HG02840 (cell line): ENCODE measurements around the gene CTXND2.
"Not testable (repeated sequence)": the region's sequence is repeated elsewhere in the genome, so short reads cannot be mapped to it uniquely, and the experiment has no call there.

Experiments used
- ATAC-seq: cut with Tn5 transposase; IDR thresholded peaks from one replicate; pipeline ENCODE4 v1.9.1; 2021; ENCODE audit warnings: mild to moderate bottlenecking, moderate library complexity, moderate number of reproducible peaks; ENCODE audit not compliant: unreplicated experiment, low FRiP score

The CTXND2 gene

DNA sequence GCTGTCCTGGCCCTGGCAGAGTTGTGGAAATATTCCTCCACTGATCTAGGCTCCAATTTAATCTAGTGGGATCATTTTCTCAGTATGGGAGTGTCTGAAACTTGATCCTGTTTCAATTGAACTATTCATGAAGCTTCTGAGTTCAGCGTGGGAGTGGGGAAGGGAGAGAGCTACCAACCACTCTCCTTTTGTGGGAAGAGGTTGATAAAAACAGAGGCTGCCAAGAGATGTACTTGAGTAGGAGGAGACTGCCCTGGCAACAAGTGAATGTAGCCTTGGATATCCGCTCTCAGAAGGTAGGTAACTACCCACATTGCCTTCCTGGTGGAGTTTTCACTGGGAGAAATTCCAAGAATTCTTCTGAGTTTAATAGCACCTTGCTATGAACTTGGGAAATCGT lies at the start of gene CTXND2:
TSS of gene CTXND2 (plus strand) at position 119 of the 400 bp plus-strand sequence. CDS start 25,179 bp downstream, outside the sequence.
- no peak for ATAC-seq

DNA sequence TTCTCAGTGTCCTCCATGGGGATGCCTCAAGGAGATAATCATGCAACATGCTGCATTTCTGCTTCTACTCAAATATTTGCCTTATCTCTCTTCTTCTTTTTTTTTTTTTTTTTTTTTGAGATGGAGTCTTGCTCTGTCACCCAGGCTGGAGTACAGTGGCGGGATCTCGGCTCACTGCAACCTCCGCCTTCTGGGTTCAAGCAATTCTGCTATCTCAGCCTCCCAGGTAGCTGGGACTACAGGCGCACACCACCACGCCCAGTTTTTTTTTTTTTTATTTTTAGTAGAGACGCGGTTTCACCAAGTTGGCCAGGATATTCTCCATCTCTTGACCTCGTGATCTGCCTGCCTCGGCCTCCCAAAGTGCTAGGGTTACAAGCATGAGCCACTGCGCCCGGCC lies 46.1 kb upstream of the CTXND2 start:
- ATAC-seq = not testable (repeated sequence)

DNA sequence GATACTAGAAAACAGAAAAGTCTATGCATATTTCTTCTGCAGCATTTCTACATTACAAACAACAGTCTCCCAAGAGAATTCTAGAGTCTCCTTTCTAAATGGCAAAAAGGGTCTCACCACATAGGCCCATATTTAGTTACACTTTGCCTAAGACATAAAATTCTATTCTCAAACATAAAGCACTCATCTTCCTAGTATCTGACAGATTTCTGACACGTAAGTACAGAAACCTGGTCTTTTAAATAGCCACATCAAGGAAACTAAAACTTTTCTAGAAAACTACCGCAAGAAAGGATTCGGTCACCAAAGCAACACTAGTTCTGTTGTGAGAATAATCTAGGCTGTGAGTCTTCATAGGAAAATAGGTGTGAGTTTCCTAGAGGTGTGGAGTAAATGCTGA lies 45.3 kb upstream of the CTXND2 start:
- ATAC-seq = no peak

DNA sequence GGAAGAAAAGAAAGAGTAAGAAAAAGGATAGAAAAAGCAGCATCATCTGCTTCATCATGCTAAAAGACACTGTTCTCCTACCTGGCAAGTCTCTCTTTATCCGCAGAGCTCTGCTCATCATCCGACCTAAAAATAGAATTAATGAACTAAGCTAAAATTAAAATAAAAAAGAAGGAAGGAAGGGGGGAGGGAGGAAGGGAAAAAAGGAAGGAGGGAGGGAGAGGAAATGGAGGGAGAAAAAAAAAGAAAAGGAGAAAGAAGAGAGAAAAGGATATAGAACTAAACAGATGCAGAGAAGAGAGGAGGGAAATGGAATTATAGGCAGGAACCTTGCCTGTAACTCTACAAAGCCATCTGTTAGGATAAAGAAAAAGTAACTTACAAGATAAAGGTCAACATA lies 44.6 kb upstream of the CTXND2 start:
- no peak for ATAC-seq

DNA sequence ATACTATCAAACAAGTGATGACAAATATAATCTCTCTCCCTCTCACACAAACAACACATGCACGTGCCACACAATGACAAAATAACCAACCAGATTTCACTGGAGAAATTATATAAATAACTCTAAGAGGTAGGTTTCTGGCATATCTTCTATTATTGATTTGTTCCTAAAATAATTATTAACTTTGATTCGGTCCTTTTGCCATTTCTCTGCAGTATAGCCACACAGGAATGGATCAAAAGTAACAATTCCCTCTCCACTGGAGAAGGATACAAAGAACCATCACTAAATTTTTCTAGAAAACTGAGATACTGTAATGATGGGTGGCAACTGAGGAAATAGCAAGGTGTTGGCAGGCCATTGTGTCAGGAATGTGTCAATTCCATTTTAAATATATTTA lies 44.0 kb upstream of the CTXND2 start:
- ATAC-seq = no peak

DNA sequence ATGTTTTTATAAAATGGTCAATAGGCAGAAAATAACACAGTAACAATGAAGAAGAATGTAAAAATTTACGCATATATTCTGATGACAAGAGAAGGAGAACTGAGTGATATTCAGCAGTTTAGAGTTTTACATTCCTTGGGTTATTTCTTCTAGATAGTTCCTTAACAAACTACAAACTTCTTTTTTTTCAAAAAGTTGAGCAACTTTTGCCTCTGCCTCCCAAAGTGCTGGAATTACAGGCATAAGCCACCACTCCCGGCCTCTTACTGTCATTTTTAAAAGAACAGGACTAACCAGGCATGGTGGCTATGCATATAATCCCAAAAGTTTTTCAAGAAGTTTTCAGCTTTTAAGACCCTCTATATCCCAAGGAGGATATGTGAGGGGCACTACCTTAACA lies 43.5 kb upstream of the CTXND2 start:
- no peak for ATAC-seq

DNA sequence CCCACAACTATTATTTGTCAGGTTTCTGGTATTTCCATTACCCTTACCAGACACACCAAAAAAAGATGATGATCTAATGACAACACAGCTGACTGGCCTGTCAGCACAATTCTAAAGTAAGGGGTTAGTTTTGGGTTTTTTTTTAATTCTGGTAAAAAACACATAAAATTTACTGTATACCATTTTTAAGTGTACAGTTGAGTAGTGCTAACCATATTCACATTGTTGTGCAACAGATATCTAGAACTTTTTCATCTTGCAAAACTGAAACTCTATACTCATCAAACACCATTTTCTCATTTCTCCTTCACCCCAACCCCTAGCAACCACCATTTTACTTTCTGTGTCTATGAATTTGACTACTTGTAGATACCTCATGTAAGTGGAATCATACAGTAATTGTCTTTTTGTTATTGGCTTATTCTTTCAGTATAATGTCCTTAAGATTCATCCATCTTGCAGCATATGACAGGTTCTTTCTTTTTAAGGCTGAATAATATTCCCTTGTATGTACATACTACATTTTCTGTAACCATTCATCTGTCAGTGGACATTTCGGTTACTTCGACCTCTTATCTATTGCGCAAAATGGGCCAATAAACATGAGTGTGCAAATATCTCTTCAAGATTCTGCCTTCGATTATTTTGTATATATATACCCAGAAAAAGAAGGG lies 40.3 kb upstream of the CTXND2 start:
- ATAC-seq = no peak

DNA sequence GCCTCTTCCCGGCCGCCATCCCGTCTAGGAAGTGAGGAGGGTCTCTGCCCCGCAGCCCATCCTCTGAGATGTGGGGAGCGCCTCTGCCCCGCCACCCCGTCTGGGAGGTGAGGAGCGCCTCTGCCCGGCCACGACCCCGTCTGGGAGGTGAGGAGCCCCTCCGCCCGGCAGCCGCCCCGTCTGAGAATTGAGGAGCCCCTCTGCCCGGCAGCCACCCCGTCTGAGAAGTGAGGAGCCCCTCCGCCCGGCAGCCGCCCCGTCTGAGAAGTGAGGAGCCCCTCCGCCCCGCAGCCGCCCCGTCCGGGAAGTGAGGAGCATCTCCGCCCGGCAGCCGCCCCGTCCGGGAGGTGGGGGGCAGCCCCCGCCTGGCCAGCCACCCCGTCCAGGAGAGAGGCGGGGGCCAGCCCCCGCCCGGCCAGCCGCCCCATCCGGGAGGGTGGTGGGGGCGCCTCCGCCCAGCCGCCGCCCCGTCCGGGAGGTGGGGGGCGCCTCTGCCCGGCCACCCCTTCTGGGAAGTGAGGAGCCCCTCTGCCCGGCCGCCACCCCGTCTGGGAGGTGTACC lies 36.1 kb upstream of the CTXND2 start:
- ATAC-seq = not testable (repeated sequence)

DNA sequence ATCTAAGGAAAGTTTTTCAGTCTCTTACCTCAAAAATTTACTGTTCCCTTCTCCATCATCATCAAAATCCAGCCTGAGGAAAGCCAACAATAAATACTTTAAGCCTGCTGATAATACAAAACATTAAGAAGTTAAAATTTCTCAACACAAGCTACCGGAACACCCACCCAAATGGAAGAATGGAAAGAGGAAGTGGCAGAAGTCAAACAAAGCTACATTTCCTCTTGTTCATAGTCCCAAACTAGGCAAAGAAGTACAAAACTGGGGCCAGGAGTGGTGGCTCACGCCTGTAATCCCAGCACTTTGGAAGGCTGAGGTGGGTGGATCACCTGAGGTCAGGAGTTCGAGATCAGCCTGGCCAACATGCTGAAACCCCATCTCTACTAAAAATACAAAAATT lies 34.2 kb upstream of the CTXND2 start:
- ATAC-seq = not testable (repeated sequence)

DNA sequence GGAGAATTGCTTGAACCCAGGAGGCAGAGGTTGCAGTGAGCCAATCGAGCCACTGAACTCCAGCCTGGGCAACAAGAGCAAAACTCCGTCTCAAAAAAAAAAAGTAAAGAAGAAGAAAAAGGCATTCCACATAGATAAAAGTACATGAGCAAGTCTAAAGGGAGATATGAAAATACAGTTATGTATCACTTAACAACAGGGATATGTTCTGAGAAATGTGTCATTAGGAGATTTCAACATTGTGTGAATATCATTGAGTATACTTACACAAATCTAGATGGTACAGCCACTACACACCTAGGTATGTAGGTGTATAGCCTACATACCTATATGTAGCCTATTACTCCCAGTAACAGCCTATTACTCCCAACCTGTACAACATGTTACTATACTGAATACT lies 23.2 kb upstream of the CTXND2 start:
- ATAC-seq = no peak

DNA sequence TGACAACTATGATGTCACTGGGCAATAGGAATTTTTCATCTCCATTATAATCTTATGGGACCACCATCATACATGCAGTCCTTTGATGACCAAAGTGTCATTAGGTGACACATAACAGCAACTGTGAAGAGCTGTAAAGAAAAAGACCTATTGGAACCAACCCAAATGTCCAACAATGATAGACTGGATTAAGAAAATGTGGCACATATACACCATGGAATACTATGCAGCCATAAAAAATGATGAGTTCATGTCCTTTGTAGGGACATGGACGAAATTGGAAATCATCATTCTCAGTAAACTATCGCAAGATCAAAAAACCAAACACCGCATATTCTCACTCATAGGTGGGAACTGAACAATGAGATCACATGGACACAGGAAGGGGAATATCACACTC lies 22.7 kb upstream of the CTXND2 start:
- not testable (repeated sequence) for ATAC-seq

DNA sequence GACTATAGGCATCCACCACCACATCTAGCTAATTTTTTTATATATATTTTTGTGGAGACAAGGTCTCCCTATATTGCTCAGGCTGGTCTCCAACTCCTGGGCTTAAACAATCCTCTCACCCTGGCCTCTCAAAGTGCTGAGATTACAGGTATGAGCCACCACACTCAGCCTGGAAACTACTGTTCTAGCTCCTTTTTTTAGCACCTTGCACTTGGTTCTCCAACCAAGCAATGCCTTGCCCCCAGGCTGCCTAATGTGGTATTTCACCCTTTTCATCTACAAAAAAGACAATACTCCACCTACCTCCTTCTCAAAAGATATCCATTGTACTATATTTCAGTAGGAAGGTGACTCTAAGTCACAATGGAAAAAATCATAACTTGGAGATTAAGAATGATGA lies 17.3 kb upstream of the CTXND2 start:
- ATAC-seq = no peak

DNA sequence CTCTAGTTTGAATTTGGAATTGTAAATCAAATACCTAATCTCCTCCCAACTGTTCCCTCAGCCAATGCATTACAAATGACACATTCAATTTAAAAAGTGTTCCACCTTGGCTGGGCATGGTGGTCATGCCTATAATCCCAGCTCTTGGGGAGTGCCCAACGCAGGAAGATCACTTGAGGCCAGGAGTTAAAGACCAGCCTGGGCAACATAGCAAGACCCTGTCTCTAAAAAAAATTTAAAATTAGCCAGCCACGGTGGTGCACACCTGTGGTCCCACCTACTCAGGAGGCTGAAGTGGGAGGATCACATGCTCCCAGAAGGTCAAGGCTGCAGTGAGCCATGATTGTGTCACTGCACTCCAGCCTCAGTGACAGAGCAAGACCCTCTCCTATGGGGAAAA lies 14.4 kb upstream of the CTXND2 start:
- no peak for ATAC-seq

DNA sequence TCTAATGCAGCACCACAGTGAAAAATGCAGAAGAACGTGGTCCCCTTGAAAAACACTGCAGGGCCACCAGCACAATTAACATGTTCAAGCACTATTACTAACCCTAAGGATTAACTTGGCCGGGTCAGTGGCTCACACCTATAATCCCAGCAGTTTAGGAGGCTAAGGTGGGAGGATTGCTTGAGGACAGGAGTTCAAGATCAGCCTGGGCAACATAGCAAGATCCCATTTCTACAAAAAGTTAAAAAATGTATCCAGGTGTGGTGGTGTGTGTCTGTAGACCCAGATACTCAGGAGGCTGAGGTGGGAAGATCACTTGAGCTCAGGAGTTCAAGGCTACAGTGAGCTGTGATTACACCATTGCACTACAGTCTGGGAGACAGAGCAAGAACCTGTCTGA lies 13.4 kb upstream of the CTXND2 start:
- no peak for ATAC-seq

DNA sequence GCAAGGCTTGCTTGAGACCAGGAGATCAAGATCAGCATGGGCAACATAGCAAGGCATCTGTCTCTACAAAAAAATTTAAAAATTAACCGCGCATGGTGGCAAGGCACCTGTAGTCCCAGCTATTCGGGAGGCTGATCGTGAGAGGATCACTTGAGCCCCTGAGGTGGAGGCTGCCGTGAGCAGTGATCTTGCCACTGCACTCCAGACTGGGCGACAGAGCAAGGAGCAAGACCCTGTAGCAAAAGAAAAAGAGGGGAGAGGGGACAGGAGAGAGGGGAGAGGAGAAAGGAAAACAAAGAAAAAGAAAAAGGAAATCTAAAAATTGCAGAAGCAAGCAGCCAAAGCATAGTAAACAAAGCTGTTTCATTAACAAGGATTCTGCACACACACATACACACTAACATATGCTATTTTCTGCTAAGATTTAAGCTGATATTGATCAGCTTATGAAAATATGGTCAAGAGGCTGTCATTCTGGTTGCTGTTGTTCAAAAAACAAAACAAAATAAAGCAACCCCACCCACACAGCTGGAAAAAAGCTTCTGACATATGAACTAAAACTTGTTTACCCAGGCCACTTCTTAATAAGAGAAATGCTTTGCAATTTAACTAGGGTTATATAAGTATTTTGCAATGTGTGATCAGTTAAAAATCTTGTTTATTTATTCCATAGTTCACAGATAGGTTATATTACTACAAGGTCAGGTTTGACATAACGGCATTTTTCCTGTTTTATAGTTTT lies 12.3 kb upstream of the CTXND2 start:
- ATAC-seq = no peak

DNA sequence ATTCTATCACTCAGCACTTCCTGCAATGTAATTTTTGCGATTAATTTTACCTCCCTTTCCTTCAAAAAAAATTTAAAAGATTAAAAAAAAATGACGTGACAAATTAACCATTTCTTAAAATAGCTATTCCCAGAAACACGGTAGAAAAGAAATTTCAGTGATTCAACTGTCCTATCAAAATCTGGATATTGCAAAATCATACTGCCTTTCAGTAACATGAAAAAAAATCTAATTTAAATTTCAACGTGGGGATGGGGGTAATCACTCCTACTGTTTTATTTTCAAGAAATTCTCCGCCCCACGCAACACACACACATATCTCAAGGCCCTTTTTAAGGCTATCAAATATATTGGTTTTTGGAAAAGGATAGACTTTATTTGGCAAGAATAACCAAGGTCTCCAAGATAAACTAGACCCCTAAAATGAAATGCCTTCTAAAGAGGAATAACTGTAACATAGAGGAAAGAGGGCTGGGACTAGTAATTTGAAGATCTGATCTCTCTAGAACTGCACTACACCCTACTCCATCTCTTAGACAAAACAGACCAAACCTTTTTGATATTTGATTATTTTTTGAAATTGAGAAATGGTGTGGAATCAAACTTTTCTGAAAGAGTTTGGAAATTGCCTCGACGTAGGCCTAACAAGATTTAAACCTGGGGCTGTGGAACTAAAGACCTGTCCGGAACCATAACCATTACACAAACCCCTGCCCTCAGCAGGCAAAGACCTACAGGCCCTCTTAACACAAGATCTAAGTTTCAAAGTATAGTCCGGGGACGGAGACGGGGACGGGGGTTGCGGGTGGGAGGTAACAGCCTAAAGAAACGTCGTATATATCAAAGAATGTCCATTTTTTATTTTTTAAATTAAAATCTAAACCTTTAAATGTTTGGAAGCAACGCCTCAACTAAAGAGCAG lies 11.5 kb upstream of the CTXND2 start:
- no peak for ATAC-seq

DNA sequence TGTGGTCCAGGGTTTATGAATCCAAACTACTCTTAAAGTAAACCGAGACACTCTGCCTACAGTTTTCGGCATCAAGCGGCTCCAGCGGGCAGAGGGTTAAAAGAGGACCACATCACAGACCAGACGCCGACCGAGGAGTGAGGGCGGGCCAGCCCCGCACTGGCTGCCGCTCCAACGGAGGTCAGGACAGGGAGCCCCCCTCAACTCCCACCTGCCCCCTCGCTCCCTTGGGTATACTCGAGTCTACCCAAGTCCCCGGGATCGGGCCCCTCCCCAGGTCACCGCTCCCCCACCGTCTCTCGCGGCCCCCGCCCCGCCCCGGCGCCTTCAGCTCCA lies 10.8 kb upstream of the CTXND2 start:
- peak; percentile 32 for ATAC-seq

DNA sequence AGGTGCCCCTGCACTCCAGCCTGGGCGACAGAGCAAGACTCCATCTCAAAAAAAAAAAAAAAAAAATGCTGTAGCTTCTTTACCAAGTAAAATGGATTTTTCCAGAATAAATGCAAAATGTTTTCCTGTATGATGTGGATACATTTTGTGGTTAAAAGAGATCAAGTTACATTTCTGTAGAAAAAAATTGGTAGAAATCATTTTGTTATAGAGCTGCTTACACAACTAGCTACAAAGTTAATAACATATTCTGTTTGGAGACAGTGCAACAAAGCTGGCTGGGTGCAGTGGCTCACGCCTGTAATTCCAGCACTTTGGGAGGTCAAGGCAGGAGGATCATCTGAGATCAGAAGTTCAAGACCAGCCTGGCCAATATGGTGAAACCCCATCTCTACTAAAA lies 8.0 kb upstream of the CTXND2 start:
- not testable (repeated sequence) for ATAC-seq

DNA sequence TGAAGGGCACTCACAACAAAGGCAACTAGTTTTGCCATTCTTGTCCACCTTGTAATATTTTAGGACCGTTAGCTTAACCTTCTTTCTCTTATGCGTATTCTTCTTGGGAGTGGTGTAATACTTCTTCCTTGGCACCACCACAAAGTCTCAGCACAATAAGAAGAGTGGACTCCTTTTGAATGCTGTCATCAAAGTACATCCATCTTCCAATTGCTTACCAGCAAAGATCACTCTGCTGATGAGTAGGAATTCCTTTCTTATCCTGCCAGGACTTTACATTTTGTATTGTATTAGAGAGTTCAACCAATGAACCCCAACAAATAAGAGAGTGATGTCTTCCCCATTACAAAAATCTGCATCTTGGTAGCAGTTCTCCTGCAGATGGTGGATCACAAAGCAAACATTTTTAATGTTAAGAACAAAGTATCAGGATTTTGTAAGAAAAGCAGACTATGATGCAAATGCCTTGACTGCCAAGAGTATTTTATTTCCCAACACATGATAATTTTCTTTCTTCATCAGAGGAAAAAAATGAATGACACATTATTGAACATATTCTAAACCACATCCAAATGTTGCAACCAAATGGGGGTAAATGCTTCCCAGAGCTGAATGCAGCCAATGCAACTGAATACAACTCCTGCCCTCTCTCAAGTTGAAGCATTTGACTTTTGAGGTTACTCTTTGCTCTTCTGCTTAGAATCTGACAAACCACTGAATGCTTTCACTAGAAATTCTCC lies 5.4 kb upstream of the CTXND2 start:
- ATAC-seq = no peak

DNA sequence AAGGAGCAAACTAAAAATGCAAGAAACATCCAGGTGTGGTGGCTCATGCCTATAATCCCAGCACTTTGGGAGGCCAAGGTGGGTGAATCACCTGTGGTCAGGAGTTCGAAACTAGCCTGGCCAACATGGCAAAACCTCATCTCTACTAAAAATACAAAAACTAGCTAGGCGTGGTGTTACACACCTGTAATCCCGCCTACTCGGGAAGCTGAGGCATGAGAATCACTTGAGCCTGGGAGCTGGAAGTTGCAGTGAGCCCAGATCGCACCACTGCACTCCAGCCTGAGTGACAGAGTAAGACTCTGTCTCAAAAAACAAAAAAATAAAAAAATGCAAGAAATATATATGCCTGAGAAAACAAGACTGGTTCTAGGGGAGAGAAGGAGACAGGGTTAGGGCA lies 3.8 kb upstream of the CTXND2 start:
- not testable (repeated sequence) for ATAC-seq
